Right atrium auricular region (tissue), 2 donors: ENCODE data around the gene PICK1. TPM values are rescaled to one million over a fixed set of nuclear protein-coding genes. Genes with fewer than 3 reads are reported as not detected.

Experiments used
- DNase-seq: peaks from one replicate; pipeline ENCODE4 v3.0.0-alpha.2; 2019; ENCODE audit warnings: low spot score
- H3K27ac ChIP-seq, 2 donors: fragments of 200-600 bp; sonication (generic); 1 replicate in 1 of 2; 2 replicates in 1 of 2; pipeline ENCODE4 v1.5.1; 2016 to 2019
- H3K27me3 ChIP-seq, 2 donors: fragments of 200-600 bp; sonication (generic); one replicate each; pipeline versions ENCODE4 v1.5.1 to v1.6.0; 2017 to 2019
- H3K36me3 ChIP-seq: fragments of 200-600 bp; sonication (generic); one replicate; pipeline ENCODE4 v1.5.1; 2016
- H3K4me1 ChIP-seq, 2 donors: fragments of 200-600 bp; sonication (generic); one replicate each; pipeline versions ENCODE4 v1.5.1 to v1.6.0; 2017 to 2019
- H3K4me3 ChIP-seq, 2 donors: fragments of 200-600 bp; sonication (generic); 1 replicate in 1 of 2; 2 replicates in 1 of 2; pipeline ENCODE4 v1.5.1; 2017 to 2019; ENCODE audit warnings: mild to moderate bottlenecking in 1 of 2, moderate library complexity in 1 of 2
- H3K9me3 ChIP-seq, 2 donors: fragments of 200-600 bp; sonication (generic); one replicate each; pipeline ENCODE4 v1.5.1; 2019
- CTCF ChIP-seq, 2 donors: fragments of 200-600 bp; sonication (generic); IDR thresholded peaks; one replicate each; pipeline ENCODE4 v1.5.1; 2019; ENCODE audit warnings: antibody characterized with exemption in 2 of 2
- total RNA-seq, 2 donors: library from RNA; depleted of rRNA; stranded (reverse); fragments of >200 nt; gene quantifications; one replicate each; pipeline ENCODE4 v1.1.0, GENCODE V29; 2016

The PICK1 gene
- total RNA-seq, 2 donors from 2014 or later = 33.1 to 36.0 TPM

- no peak overlapping the region for H3K4me3 ChIP-seq
- peaks cover 39% of the 10 kb centered on the region for H3K36me3 ChIP-seq
- TF ChIP-seq CTCF (IDR thresholded peaks at IDR 0.05) = no peak
- peak overlapping the region; percentile 81 to 89 for H3K27ac ChIP-seq
- H3K27me3 ChIP-seq = no peaks in the 10 kb centered on the region
- DNase-seq = no peak
- peaks cover 0 to 36% of the 10 kb centered on the region in 2 donors for H3K4me1 ChIP-seq
- H3K9me3 ChIP-seq = no peaks in the 10 kb centered on the region
Observed at GRCh38 chr22:38068641-38069371, 11.6 kb downstream of the PICK1 start.

DNA sequence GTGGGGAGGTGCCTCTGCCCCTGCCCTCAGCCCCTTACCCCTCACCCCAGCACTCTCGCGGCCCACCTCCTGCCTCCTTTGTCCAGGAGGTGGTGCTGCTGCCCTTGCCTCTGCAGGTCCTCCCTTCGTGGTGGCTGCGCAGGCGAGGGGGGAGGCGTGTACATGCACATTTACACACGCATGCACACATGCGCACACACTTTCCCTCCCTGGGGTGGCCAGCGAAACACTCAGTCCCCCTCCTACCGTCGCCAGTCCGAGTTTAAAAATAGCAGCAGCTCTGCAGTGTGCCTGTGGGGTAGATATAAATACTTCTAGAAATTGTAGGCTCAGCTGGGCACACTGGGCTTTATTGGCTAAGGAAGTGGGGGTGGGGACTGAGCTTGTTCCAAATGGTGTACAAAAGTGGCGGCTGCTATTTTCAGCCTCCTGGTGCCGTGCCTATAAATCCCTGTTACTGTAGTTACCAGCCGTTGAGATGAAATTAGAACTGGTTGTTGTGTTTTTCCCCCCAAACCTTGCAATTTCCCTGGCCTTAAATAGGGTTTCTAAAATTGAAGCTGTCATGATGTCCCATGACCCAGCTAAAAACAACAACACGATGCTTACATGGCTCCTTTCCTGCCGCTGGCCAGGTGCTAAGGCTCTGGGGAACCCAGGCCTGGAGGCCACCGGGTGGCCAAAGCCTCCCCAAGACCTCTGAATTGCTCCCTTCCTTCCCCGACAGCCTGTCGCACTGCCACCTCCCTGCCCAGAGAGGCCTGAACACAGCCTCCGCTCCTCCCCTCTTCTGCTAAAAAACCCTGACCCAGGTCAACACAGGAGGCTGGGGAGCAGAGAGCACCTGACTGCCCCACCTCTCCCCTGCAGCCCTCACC lies 12.4 kb downstream of the PICK1 start:
- Histone ChIP-seq H3K4me3 (no peak overlapping the region), H3K4me1 (peaks cover 0 to 36% of the 10 kb centered on the region in 2 donors), H3K9me3 (no peaks in the 10 kb centered on the region), H3K27ac (peak overlapping the region; percentile 81 to 89), H3K36me3 (peaks cover 41% of the 10 kb centered on the region), H3K27me3 (no peaks in the 10 kb centered on the region)
- TF ChIP-seq CTCF (IDR thresholded peaks at IDR 0.05) = peak; percentile 42 to 79
- no peak for DNase-seq

GRCh38 chr22:38070250-38070921 lies 13.2 kb downstream of the PICK1 start:
- DNase-seq = no peak
- Histone ChIP-seq H3K4me3 (no peak overlapping the region), H3K36me3 (peaks cover 41% of the 10 kb centered on the region), H3K4me1 (peaks cover 0 to 36% of the 10 kb centered on the region in 2 donors), H3K27ac (peak overlapping the region; percentile 81 to 89), H3K9me3 (no peaks in the 10 kb centered on the region), H3K27me3 (no peaks in the 10 kb centered on the region)
- no peak for TF ChIP-seq CTCF (IDR thresholded peaks at IDR 0.05)

DNA sequence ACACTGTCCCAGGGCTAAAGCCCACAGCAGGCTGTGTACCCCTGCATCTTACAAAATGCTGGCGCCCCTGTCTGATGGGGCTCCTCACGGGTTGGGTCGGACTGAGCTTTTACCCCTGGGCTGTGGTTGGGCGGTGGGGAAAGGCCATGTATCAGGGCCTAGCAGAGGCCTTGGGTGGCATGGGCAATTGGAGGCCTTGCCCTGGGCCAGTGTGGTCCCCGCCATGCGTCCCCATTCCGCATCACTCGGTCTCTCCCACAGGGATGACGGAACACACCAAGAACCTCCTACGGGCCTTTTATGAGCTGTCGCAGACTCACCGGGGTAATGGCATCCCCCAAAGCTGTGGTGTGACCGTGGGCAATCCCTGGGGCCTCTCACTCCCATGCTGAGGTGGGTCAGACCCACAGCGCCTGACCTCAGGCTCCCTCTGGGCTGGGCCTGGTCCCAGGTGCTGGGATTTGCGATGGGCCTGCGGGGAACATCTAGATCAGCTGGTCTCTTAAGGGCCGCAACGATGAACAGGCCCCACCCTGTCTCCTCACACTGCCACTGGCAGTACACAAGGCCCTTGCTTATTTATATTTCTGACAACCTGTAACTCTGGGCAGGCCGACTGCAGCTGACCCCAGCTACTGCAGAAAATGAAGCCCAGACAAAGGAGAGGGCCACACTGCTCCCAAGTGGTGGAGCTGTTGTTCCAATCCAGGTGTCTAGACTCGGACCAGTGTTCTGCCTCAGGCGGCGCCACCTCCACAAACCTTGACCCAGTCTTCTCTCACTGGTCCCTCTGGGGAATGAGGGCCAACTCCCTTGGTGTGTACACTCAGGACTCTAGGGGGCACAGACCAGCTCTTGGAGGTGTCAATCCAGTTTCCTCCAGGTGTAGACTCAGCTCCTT lies 14.5 kb downstream of the PICK1 start:
- peaks cover 0 to 36% of the 10 kb centered on the region in 2 donors for H3K4me1 ChIP-seq
- H3K9me3 ChIP-seq = no peaks in the 10 kb centered on the region
- peak overlapping the region in 1 of 2 donors; percentile 81 for H3K27ac ChIP-seq
- TF ChIP-seq CTCF (IDR thresholded peaks at IDR 0.05) = no peak
- no peak overlapping the region for H3K4me3 ChIP-seq
- no peaks in the 10 kb centered on the region for H3K27me3 ChIP-seq
- DNase-seq = no peak
- H3K36me3 ChIP-seq = peaks cover 30% of the 10 kb centered on the region
